SHP77 (cell line): ENCODE data around the gene LSM3.

ENCODE experiments used
- DNase-seq, 2 experiments: peaks; one replicate each; lab custom pipeline; 2025; lab: John Stamatoyannopoulos, UW

Gene LSM3

DNA sequence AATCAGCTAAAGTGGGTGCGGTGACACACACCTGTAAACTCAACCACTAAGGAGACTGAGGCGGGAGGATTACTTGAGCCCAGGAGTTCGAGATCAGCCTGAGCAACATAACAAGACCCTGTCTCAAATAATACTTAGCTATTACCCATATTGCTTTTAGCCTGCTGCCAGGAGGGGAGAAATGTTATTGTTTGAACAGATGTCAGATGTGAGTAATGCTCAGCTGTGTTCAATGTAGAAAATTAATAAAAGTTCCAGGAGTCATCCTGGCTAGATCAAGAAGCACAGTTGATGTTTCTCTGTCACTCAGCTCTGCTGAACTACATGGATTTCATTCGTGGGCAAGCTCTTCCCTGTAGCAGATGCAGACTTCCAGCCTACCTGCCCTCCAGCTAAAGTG is 22.2 kb downstream of the LSM3 start:
- DNase-seq: no peak

DNA sequence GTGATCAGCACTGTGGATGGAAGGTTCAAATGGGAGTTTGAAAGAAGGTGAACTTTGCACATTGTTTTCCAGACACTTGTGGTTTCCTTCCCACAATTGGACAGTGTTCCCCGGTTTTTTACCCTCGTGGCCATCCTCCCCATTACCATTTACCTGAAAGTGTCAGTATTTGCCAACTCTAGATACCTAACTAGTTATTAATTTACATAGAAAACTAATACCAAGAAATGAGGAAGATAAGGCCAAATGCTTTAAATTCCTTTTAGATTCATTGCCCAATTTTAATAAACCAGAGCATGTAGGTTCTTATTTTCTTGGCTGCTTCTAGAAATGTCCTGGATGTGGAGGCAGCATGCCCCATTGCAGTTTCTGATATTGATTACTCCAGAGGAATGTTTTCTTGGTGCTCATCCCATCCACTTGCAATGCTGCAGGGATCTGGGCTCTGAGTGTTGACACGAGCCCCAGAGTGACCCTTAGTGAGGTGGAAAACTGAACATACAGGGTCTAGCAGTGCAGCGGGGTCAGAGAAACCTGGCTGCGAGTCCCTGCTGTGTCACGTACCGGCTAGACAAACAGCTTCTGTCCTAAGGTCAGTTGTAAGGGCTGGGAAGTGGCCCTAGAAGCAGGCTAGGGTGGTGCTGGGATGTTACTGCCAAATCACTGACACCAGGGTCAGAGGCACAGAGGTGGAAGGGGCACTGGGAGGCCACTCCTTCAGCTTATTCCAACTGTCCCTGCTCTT is 23.5 kb downstream of the LSM3 start:
- DNase-seq: no peak

GRCh38 chr3:14202874-14203520 is 24.4 kb downstream of the LSM3 start:
- no peak for DNase-seq

DNA sequence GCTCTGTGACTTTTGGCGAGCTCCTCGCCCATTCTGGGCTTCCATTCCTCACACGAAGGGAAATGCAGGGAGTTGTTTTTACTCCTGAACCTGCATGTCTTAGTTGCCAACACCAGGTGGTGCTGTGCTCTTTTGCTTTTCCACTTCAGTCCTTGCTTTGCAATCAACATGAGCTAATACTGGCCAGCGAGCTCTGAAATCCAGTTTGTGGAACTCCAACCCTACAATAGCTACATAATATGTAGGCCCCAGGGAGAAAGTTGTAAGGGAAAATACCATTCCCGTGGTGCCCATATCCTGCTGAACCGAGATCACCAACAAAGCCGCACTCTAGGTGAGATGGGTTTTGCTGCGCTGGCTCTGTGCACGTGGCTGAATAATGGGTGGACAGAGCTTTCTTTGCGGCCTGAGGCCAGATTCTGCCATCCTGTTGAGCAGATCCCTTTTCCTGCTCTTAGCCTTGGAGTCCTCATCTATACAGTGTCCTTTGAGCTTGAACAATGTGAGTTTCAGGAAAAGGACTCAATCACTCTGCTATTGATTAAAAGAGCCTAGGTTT is 25.0 kb downstream of the LSM3 start:
- DNase-seq: peak; percentile 38 to 59

- no peak for DNase-seq
These were observed 26.1 kb downstream of the LSM3 start for GRCh38 chr3:14204515-14205284.

DNA sequence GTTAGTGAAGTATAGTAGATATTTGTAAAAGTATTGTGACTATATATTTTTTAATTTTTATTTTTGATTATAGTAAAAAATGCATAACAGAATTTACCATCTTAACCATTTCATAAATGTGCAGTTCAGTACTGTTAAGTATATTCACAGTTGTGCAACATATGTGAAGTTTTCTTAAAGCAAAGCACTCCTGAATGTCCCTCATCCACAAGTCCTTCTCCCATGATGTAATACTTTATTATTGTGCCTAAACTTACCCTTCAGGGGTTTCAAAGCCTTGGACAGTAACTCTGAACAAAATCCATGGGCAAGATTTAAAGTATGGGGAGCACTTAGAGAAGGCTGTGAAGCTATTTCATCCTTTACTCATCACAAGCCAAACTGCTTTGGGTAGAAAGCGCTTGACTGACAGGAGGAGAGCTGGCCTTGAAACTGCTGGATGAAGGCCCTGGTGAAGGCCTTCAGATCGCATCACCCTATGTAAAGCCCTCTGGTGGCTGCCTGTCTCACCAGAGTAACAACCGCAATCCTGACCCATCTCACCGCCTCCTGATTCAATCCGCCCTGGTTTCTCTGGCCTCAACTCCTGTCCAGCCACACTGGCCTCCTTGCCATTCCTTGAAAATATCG is 28.0 kb downstream of the LSM3 start:
- DNase-seq: no peak

DNA sequence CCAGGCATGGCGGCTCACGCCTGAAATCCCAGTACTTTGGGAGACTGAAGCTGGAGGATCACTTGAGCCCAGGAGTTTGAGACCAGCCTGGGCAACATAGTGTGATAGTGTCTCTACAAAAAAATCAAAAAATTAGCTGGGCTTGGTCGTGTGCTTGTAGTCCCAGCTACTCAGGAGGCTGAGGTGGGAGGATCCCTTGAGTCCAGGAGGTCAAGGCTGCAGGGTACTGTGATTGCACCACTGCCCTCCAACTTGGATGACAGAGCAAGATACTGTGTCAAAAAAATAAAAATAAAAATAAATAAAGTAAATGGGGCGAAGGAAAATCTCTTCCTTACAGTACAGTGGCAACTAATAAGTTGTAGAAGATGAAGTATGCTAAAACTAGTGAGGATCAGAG is 29.6 kb downstream of the LSM3 start:
- DNase-seq: no peak

DNA sequence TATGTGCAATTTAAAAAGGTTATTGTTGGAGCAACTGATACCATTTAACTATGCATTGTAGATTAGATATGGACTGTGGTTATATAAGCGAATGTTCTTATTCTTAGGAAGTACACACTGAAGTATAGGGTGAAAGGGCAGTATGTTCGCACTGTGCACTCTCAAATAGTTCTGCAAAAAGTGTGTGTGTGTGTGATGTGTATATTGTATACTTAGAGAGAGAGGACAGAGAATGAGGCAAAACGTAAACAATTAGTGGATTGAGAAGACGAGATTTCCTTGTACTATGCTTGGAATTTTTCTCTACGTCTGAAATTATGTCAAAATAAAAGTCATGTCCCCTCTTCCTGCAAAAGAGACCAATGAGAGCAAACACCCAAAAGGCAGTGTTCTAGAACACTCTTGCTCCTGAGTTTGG is 30.4 kb downstream of the LSM3 start:
- DNase-seq: no peak

DNA sequence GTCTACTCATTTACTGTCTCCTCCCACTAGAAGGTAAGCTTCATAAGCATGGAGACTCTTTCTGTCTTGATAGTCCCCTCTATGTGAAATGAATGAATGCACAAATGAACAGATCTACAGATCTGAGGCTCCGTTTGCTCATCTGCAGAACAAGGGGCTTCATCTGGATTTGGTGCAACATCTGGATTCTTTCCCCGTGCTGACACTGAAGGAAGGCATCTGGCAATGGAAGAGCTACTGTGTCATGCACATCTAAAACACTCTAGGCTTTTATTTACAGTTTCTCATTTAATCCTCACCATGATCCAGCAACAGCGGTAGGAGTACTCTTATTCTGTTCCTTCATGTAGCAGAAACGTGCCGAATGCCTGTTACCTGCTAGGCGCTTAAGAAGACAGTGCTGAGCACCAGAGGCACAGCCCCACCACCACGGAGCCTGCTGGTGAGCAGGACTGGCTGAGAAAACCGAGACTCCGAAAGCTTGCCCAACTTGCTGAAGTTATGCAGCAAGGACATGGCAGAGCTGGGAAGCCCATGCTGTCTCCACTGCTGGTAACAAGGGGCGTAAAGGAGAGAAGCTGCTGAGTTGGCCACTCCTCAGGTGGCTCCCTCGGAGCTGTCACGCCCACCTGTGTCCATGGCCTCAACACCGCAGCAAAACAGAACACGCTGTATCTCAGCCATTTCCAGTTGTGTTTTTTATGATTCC is 31.1 kb downstream of the LSM3 start:
- DNase-seq: no peak

DNA sequence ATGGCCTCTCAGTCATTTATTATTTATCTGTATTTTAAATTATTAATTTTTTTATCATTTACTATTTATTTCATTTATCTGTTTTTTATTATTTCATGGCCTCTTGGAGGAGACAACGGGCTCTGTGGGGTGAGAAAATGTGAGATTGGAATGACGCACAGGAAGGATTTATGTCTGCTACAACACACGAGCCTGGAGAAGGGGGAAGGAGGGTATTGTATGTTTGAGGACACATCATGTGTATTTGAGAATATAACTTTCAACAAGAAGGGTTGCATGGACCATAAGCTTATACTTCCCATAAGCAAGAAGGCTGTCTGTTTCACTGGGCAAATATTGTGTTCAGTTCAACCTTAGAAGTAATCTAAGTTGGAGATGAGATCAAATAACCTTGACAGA is 31.7 kb downstream of the LSM3 start:
- DNase-seq: no peak

DNA sequence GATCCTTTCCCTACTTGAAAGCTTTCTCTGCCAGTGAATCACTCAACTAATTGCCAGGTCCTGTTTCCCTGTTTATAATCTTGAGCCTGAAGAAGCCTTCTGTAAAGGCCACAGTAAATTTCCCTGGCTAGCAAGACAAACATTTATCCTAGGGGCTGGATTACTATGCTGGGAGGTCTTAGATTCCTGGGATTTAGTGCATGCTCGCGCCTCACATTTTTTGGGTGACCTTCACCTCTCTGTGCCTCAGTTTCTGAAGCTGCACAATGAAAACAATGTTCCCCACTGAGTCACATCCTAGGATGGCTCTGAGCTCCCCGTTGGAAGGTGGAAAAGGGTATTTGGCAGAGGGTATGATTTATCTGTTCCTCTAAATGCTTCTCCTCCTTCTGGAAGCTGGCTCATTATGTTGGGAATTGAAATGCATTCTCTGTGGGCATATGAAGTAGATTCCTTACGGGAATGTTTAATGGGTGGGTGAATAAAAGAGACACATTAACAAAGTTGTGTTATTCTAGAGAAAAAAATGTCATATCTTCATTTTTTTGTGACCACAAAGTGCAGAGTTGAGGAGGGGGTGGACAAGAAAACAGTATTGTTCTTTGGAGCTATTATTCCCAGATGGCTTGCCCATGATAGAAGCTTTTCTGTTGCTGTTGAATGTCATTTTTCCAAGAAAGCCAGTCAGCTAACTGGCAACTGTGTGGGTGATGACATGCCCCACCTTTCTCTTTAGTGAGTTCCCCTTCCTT is 32.4 kb downstream of the LSM3 start:
- no peak for DNase-seq

DNA sequence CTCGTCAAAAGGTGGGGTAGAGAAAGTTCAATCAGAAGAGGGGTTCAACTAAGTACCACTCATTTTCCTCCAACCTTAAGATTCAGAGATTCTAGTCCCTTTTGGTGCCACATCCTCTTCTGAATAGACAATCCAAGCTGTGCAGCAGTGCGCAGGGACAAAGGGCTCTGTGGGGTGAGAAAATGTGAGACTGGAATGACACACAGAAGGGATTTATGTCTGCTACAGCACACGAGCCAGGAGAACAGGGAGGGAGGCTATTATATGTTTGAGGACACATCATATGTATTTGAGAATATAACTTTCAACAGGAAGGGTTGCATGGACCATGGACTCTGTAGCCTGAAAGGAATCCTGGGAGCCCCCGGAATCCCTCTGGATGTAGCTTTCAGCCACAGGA is 33.0 kb downstream of the LSM3 start:
- no peak for DNase-seq

DNA sequence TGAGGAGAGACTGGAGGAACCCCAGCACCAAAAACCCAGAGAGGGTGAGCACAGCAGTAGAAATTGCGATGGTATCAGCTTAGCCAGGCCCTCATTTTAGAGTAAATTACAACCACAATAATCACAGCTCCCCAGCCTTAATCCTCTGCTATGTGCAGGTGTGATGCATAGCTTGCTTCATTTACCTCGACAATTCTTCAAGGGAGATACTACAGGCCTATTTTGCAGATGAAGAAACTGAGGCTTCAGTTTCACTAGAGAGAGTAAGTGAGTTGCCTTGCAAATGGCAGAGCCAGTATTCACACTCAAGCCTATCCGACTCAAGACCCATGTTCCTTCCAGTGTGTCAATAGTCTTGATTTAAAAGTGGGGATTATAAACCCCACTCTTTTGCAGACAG is 33.4 kb downstream of the LSM3 start:
- no peak for DNase-seq

GRCh38 chr3:14213066-14213774 is 34.6 kb downstream of the LSM3 start:
- no peak for DNase-seq

DNA sequence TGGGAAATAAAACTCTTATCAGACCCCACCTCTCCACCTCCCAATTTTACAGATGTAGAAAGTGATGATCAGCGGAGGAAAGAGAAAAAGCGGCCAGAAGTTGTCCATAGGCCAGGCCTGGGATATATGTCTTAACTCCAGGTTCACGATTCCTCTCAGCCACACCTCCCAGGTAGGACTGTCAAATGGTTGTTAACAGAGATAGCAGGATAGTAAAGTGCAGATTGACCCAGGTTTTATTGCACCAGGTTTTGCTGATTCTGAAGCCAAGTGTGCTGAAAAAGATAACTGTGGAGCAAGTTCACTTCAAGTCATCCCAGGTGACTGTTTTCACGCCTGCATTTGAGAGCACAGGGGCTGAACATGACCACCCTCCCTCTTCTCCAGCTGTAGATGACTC is 36.1 kb downstream of the LSM3 start:
- no peak for DNase-seq

- no peak for DNase-seq
These were observed 37.8 kb downstream of the LSM3 start for GRCh38 chr3:14216257-14217048.

DNA sequence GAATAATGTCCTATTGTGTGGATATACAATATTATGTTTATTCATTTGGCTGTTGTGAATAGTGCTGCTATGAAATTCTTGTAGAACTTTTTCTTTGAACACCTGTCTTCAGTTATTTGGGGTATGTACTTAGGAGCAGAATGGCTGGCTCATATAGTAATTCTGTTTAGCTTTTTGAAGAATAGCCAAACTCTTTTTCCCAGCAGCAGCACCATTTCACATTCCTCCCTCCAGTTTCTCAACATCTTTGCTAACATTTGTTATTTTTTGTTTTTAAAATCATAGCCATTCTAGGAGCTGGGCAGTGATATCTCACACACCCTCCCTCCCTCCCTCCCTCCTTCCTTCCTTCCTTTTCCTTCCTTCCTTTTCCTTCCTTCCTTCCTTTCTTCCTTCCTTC is 39.7 kb downstream of the LSM3 start:
- DNase-seq: no peak

DNA sequence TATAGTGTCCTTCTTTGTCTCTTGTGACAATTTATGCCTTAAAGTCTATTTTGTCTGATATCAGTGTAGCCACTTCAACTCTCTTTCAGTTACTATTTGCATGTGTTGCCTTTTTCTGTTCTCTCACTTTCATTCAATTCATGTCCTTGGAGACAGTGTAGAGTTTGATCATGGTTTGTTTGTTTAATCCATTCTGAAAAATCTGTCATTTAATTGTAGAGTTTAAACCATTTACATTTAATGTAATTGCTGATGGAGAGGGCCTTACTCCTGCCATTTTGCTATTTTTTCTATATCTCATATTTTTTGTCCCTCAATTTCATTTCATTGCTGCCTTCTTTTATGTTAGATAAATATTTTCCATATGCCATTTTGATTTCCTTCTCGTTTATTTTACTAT is 42.3 kb downstream of the LSM3 start:
- DNase-seq: no peak

DNA sequence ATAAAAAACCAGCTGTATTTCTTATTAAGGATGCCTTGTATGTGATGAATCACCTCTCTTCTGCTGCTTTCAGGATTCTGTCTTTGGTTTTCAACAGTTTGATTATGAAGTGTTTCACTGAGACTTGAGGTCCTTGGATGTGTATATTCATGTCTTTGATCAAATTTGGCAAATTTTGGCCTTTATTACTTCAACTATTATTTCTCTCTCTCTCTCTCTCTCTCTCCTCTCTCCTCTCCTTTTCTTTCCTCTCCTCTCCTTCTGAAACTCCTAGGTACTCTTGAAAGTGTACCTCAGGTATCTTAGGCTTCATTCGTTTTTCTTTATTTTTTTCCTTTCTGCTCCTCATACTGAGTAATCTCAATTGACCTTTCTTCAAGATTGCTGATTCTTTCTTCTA is 43.3 kb downstream of the LSM3 start:
- DNase-seq: no peak

GRCh38 chr3:14222457-14222856 is 43.8 kb downstream of the LSM3 start:
- no peak for DNase-seq
